Placental pericyte (primary cell): Measurements from ENCODE around the gene NPFFR1. TPM values are rescaled to one million over a fixed set of nuclear protein-coding genes. Genes with fewer than 3 reads are reported as not detected.

Experiments
- small RNA-seq: library from RNA; depleted of rRNA; stranded (forward); fragments of <200 nt; gene quantifications from one replicate; pipeline ENCODE3, GENCODE V24; 2012; ENCODE audit warnings: low replicate concordance
- total RNA-seq: library from RNA; depleted of rRNA; stranded (reverse); fragments of >200 nt; gene quantifications from 2 replicates; pipeline ENCODE4 v1.2.3, GENCODE V29; 2012

NPFFR1 gene, protein sequence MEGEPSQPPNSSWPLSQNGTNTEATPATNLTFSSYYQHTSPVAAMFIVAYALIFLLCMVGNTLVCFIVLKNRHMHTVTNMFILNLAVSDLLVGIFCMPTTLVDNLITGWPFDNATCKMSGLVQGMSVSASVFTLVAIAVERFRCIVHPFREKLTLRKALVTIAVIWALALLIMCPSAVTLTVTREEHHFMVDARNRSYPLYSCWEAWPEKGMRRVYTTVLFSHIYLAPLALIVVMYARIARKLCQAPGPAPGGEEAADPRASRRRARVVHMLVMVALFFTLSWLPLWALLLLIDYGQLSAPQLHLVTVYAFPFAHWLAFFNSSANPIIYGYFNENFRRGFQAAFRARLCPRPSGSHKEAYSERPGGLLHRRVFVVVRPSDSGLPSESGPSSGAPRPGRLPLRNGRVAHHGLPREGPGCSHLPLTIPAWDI
- not detected in 2 replicates for total RNA-seq

GRCh38 chr10:70283445-70284399, at the start of gene NPFFR1:
Gene NPFFR1, minus strand, starts transcription at chr10:70284004. Its CDS starts 328 bp downstream, at chr10:70283676.

GRCh38 chr10:70233109-70233938, 50.5 kb downstream of the NPFFR1 start, which contains the start of gene PPA1:
Gene PPA1, minus strand, starts transcription at chr10:70233429. Its CDS starts 102 bp downstream, at chr10:70233327.

Small RNA genes within 50 kb of the gene (small RNA-seq; reads per million reads assigned to genes)
- not detected for gene RPS25P9

Other genes starting within 250 kb of the NPFFR1 start
- gene MACROH2A2, start 231.2 kb downstream of the NPFFR1 start, total RNA-seq, result 1.3 and 2.0 TPM in 2 replicates
- 5.2 and 17.1 TPM in 2 replicates for gene AIFM2, start 151.2 kb downstream of the NPFFR1 start, total RNA-seq
- 5.0 and 7.3 TPM in 2 replicates for gene TYSND1, start 137.3 kb downstream of the NPFFR1 start, total RNA-seq
- 158 and 183 TPM in 2 replicates for gene SAR1A, start 113.5 kb downstream of the NPFFR1 start, total RNA-seq
- gene PPA1, start 50.6 kb downstream of the NPFFR1 start, total RNA-seq, result 139 and 256 TPM in 2 replicates
- 6.7 and 7.7 TPM in 2 replicates for gene LRRC20, start 98.6 kb upstream of the NPFFR1 start, total RNA-seq
- 44.6 and 62.9 TPM in 2 replicates for gene EIF4EBP2, start 120.1 kb upstream of the NPFFR1 start, total RNA-seq
- gene NODAL, start 157.7 kb upstream of the NPFFR1 start, total RNA-seq, result not detected in 2 replicates
- gene PALD1, start 194.8 kb upstream of the NPFFR1 start, total RNA-seq, result under 0.01 and 0.29 TPM in 2 replicates